Endothelial cell (in vitro differentiated cells): ENCODE results near the gene CACNA1I. TPM values are rescaled to one million over a fixed set of nuclear protein-coding genes. Genes with fewer than 3 reads are reported as not detected.

Experiments used
- DNase-seq: peaks from one replicate; pipeline ENCODE4 v3.0.0; 2021; ENCODE audit warnings: low spot score
- H3K27ac Mint-ChIP-seq: one replicate; pipeline ENCODE4 v1.8.0; 2021; ENCODE audit warnings: mixed read lengths, inconsistent platforms; ENCODE audit not compliant: unreplicated experiment
- H3K27me3 Mint-ChIP-seq: one replicate; pipeline ENCODE4 v1.8.0; 2021; ENCODE audit warnings: mild to moderate bottlenecking, moderate library complexity, mixed read lengths, inconsistent platforms; ENCODE audit not compliant: unreplicated experiment
- H3K36me3 Mint-ChIP-seq: one replicate; pipeline ENCODE4 v1.8.0; 2021; ENCODE audit warnings: mild to moderate bottlenecking, low read depth, mixed read lengths, inconsistent platforms; ENCODE audit not compliant: unreplicated experiment
- H3K4me1 Mint-ChIP-seq: one replicate; pipeline ENCODE4 v1.8.0; 2021; ENCODE audit warnings: mild to moderate bottlenecking, mixed read lengths, inconsistent platforms; ENCODE audit not compliant: unreplicated experiment
- H3K4me3 Mint-ChIP-seq: one replicate; pipeline ENCODE4 v1.8.0; 2021; ENCODE audit warnings: mild to moderate bottlenecking, mixed read lengths, inconsistent platforms; ENCODE audit not compliant: unreplicated experiment
- H3K9me3 Mint-ChIP-seq: one replicate; pipeline ENCODE4 v1.8.0; 2021; ENCODE audit warnings: mixed read lengths, inconsistent platforms; ENCODE audit not compliant: unreplicated experiment
- CTCF ChIP-seq: fragments of 200-600 bp; sonication (generic); IDR thresholded peaks from one replicate; pipeline ENCODE4 v1.5.0; 2021; ENCODE audit warnings: antibody characterized with exemption; ENCODE audit not compliant: unreplicated experiment
- total RNA-seq: library from RNA; stranded (reverse); fragmentation: NEBNext Ultra II Directional; extraction: Animal tissue kit (Norgen Biotek cat#: 25700); gene quantifications from one replicate; pipeline ENCODE4 v1.2.1, GENCODE V29; 2021; ENCODE audit not compliant: unreplicated experiment

Gene CACNA1I
- total RNA-seq, 1 donor from 2014 or later = 0.10 TPM

GRCh38 chr22:39648630-39648950 is 78.0 kb downstream of the CACNA1I start:
- H3K4me3 Mint-ChIP-seq = no peak overlapping the region
- no peak for TF ChIP-seq CTCF
- H3K27ac Mint-ChIP-seq = no peak overlapping the region
- H3K9me3 Mint-ChIP-seq = no peaks in the 10 kb centered on the region
- no peaks in the 10 kb centered on the region for H3K36me3 Mint-ChIP-seq
- H3K27me3 Mint-ChIP-seq = no peaks in the 10 kb centered on the region
- H3K4me1 Mint-ChIP-seq = no peaks in the 10 kb centered on the region
- DNase-seq = no peak

- no peak for TF ChIP-seq CTCF
- Mint-ChIP-seq H3K27me3 (no peaks in the 10 kb centered on the region), H3K4me1 (no peaks in the 10 kb centered on the region)
These were observed 79.0 kb downstream of the CACNA1I start for GRCh38 chr22:39649500-39650089.

GRCh38 chr22:39651053-39651996 is 80.8 kb downstream of the CACNA1I start:
- DNase-seq = no peak
- Mint-ChIP-seq H3K27ac (no peak overlapping the region), H3K9me3 (no peaks in the 10 kb centered on the region), H3K36me3 (no peaks in the 10 kb centered on the region), H3K27me3 (no peaks in the 10 kb centered on the region), H3K4me3 (no peak overlapping the region), H3K4me1 (no peaks in the 10 kb centered on the region)
- TF ChIP-seq CTCF = no peak

More at GRCh38 chr22:39649500-39650089, 79.0 kb downstream of the CACNA1I start:
- no peak for DNase-seq
- Mint-ChIP-seq H3K36me3 (no peaks in the 10 kb centered on the region), H3K4me3 (no peak overlapping the region), H3K27ac (no peak overlapping the region), H3K9me3 (no peaks in the 10 kb centered on the region)

GRCh38 chr22:39652990-39653786 is 82.6 kb downstream of the CACNA1I start:
- Mint-ChIP-seq H3K36me3 (no peaks in the 10 kb centered on the region), H3K4me1 (no peaks in the 10 kb centered on the region), H3K27me3 (peaks cover 4% of the 10 kb centered on the region), H3K9me3 (no peaks in the 10 kb centered on the region), H3K4me3 (no peak overlapping the region), H3K27ac (no peak overlapping the region)
- no peak for DNase-seq
- TF ChIP-seq CTCF = no peak
